GM12873 (cell line): ENCODE results near the gene JUP.

Source experiments
- TF ChIP-seq, protein P1 (sequence below): IDR thresholded peaks from 2 replicates; pipeline ENCODE4 v1.5.1; 2012; ENCODE audit warnings: low read depth, mild to moderate bottlenecking, moderate library complexity, low read length, control low read depth; ENCODE audit not compliant: insufficient read depth; ENCODE audit errors: missing control alignments

Gene JUP

DNA sequence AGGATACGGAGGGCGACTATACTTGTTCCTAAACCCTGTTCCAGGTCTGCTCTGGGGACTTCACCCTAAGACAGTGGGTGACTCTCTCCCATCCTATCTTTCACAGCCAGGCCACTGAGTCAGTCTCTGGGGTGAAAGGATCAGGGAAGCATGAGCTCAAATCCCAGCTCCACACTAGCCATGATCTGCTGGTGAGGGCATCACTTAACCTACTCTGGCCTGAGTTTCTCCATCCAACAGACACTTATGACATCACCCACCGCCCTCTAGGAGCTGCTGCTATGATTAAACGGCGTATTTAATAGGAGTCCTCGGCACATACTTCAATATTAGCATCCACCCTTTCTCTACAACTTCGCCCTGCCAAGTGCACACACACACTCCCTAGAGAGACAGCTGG, 64.3 kb downstream of the JUP start:
- TF ChIP-seq, protein P1, sequence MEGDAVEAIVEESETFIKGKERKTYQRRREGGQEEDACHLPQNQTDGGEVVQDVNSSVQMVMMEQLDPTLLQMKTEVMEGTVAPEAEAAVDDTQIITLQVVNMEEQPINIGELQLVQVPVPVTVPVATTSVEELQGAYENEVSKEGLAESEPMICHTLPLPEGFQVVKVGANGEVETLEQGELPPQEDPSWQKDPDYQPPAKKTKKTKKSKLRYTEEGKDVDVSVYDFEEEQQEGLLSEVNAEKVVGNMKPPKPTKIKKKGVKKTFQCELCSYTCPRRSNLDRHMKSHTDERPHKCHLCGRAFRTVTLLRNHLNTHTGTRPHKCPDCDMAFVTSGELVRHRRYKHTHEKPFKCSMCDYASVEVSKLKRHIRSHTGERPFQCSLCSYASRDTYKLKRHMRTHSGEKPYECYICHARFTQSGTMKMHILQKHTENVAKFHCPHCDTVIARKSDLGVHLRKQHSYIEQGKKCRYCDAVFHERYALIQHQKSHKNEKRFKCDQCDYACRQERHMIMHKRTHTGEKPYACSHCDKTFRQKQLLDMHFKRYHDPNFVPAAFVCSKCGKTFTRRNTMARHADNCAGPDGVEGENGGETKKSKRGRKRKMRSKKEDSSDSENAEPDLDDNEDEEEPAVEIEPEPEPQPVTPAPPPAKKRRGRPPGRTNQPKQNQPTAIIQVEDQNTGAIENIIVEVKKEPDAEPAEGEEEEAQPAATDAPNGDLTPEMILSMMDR = no peak

DNA sequence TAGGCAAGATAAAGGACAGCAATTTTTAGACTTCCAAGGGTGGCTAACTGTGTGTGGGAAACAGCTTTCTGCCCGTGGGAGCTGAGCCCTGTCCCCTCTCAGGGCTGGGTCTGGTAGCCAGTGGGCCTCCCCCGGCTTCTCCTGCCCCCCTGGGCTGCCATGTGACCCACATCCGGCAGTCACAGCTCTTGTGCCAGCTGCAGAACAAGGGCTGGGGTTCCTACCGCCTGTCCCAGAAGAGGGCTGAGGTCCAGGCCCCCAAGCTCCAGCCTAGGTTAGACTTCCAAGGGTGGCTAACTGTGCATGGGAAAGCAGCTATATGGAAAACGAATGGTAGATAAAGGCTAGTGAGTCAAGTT, 68.2 kb downstream of the JUP start:
- TF ChIP-seq, protein P1 = no peak

DNA sequence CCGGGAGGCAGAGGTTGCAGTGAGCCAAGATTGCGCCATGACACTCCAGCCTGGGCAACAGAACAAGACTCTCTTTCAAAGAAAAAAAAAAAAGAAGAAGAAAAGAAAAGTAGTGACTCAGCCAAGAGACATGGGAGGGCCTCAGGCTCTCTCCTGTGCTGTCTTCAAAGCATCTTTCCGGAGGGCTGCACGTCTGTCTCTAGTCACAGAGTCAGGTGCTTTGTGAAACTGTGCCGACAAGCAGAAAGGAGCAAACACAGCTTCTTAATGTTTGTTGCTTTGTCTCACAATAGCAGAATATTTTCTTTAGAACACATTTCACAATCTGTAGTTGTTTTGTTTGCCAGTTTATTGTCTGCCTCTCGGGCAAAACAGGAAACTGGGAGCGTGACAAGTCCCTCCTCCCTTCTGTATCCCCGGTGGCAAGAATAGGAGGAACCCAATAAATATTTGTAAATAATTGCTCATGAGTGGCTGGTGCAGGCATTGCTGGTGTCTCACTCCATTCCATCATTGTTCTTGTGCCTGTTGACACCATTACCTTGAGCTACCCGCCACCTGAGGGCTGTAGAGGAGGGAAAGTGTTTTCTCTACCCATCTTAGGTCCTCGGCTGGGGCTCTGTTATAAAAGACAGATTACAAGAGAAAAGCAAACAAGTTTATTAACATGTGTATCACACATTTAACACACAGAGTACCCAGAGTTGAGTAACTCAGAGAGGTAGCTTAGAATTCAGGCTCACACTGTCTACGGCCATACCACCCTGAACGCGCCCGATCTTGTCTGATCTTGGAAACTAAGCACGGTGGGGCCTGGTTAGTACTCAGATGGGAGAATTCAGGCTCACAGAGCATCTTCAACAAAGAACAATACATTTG, 68.9 kb downstream of the JUP start:
- TF ChIP-seq, protein P1 = no peak

DNA sequence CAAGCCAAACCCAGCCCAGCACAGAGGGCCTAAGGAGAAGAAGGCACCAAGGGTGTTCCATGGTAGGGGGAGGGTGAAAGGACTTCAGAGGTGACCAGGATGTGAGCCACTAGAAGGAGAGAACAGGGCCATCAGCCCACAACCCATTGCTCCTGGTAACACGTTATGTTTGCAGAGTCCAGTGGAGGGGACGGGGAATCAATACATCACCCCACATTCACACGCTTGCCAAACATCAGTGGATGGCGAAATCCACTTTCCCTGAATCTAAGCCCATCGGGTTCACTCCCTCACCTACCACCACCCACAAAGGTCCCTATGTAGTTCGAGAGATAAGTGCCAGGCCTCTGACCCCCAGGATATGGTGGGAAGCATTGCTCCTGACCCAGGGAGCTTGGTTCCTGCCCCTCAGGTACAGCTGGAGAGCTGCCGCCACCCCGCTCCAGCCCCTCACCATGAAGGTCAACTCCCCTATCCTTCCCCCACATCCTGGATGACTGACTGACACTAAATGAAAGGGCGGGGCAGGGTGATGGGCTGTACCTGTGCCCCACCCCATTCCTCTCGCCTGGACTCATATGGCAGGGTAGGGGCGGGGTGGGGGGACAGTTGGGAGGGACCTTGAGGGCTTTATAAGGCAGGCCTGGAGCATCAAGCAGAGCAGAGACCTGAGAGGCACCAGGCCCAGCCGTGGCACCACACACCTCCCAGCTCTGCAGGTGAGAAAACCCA, 74.7 kb downstream of the JUP start, which contains the start of gene GAST:
Gene GAST (plus strand): TSS at position 663 of the 732 bp plus-strand sequence. CDS start 3,106 bp downstream, outside the sequence.
- TF ChIP-seq, protein P1 = no peak

DNA sequence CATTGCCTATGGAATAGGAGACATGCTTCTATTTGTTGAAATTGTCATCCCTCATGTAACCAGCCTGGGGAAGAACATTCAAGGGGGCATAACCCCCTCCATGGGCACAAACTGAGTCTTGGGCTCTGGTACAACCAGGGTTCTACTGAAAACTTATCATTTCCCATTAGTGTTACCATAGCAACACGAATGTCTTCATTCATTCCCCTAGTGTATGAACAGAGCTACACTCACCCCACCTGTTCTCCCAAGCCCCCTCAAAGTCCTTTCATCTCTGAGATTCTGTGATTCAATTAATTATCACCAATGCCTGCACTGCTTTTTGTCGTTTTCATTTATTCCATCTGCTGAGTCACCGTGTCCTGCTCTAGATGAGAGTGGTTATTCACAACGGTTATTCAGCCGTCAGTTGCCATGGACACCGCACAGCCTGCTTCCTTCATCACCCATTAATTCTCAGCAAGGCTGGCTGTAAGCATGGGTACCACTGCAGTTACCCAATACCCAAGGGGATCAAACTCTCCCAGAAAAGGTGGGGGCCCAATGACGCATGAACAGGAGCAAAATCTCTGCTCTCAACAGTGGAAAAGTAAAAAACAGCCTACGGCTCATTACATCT, 75.9 kb downstream of the JUP start:
- TF ChIP-seq, protein P1 = no peak

DNA sequence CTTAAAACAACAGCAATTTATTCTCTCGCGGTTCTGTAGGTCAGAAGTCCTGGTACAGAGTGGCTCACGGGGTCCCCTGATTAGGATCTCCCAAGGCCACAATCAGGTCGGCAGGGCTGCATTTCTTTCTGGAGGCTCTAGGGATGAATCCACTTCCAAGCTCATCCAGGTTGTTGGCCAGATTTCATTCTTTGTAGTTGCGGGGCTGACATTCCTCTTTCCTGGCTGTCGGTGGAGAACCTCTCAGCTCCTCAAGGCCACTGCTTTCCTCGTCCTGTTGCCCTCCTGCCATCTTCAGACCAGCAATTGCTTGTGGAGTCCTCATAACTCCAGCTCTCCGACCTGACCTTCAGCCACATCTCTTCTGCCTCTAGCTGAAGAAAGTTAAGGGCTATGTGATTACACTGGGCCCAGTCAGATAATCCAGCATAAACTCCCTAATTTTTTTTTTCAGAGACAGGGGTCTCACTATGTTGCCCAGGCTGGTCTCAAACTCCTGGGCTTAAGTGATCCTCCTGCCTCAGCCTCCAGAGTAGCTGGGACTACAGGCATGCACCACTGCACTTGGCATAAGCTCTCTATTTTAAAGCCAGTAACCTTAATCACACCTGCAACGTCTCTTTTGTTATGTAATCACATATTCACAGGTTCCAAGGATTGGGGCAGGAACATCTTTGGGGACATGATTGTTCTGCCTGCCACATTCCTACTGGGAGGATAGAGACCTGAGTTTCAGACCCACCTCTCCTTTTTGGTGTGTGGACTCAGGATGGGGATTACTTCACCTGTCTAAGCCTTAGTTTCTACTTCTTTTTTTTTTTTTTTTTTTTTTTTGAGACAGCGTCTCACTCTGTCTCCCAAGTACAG, 78.5 kb downstream of the JUP start:
- TF ChIP-seq, protein P1 = no peak
